Loucy (cell line): ENCODE data around the gene PREX1.

ENCODE experiments used
- H2AFZ ChIP-seq: fragments of 200-600 bp; sonication (generic); 2 replicates; pipeline ENCODE4 v1.6.0; 2016; ENCODE audit warnings: antibody characterized with exemption, mild to moderate bottlenecking, low read length, moderate library complexity
- H3F3A ChIP-seq: fragments of 200-600 bp; 2 replicates; pipeline ENCODE4 v1.6.0; 2016; ENCODE audit warnings: antibody characterized with exemption, low read depth, mild to moderate bottlenecking
- H3K27me3 ChIP-seq: fragments of 200-600 bp; sonication (generic); 2 replicates; pipeline ENCODE4 v1.6.1; 2014; ENCODE audit warnings: low read length, mild to moderate bottlenecking; ENCODE audit not compliant: insufficient read depth, poor library complexity, severe bottlenecking
- H3K36me3 ChIP-seq: fragments of 200-600 bp; sonication (generic); 2 replicates; pipeline ENCODE4 v1.6.1; 2016; ENCODE audit warnings: low read length; ENCODE audit not compliant: insufficient read depth
- H3K4me1 ChIP-seq: fragments of 200-600 bp; sonication (generic); 2 replicates; pipeline ENCODE4 v1.5.1; 2014; ENCODE audit warnings: low read length, mild to moderate bottlenecking; ENCODE audit not compliant: insufficient read depth, poor library complexity, severe bottlenecking
- H3K4me2 ChIP-seq: fragments of 200-600 bp; sonication (generic); 2 replicates; pipeline ENCODE4 v1.6.0; 2014; ENCODE audit warnings: antibody characterized with exemption, low read length, low read depth, mild to moderate bottlenecking; ENCODE audit not compliant: poor library complexity, severe bottlenecking
- H3K4me3 ChIP-seq: fragments of 200-600 bp; sonication (generic); 2 replicates; pipeline ENCODE4 v1.5.1; 2014; ENCODE audit warnings: low read length, mild to moderate bottlenecking, mixed read lengths; ENCODE audit not compliant: poor library complexity, severe bottlenecking
- H3K79me2 ChIP-seq: fragments of 200-600 bp; sonication (generic); 2 replicates; pipeline ENCODE4 v1.6.1; 2014; ENCODE audit warnings: low read length; ENCODE audit not compliant: insufficient read depth
- H3K9ac ChIP-seq: fragments of 200-600 bp; sonication (generic); 2 replicates; pipeline ENCODE4 v1.6.0; 2014; ENCODE audit warnings: mild to moderate bottlenecking, low read depth, low read length, moderate library complexity; ENCODE audit not compliant: poor library complexity, severe bottlenecking
- H3K9me2 ChIP-seq: fragments of 200-600 bp; sonication (generic); replicated peaks from 2 replicates; pipeline ENCODE4 v1.6.1; 2016; ENCODE audit warnings: low read depth, low read length, mixed read lengths
- H3K9me3 ChIP-seq: fragments of 200-600 bp; sonication (generic); 2 replicates; pipeline ENCODE4 v1.6.1; 2014; ENCODE audit warnings: mild to moderate bottlenecking, antibody characterized with exemption, low read length, low read depth; ENCODE audit not compliant: insufficient read depth
- H4K20me1 ChIP-seq: fragments of 200-600 bp; sonication (generic); 2 replicates; pipeline ENCODE4 v1.6.0; 2014; ENCODE audit warnings: antibody characterized with exemption, low read length, mild to moderate bottlenecking; ENCODE audit not compliant: insufficient read depth, poor library complexity, severe bottlenecking
- CTCF ChIP-seq: fragments of 200-600 bp; sonication (generic); conservative IDR thresholded peaks from 2 replicates; pipeline ENCODE4 v1.5.1; 2014; ENCODE audit warnings: mild to moderate bottlenecking, antibody characterized with exemption, low read length
- EZH2phosphoT487 ChIP-seq: fragments of 200-600 bp; IDR thresholded peaks from 2 replicates; pipeline ENCODE4 v1.6.1; 2018; ENCODE audit warnings: antibody characterized with exemption, mild to moderate bottlenecking, moderate library complexity, borderline replicate concordance

The PREX1 gene

GRCh38 chr20:48601798-48602197, 226.0 kb downstream of the PREX1 start:
- H4K20me1 ChIP-seq: no peaks in the 10 kb centered on the region
- no peak overlapping the region for H2AFZ ChIP-seq
- H3K9me2 ChIP-seq: no peaks in the 10 kb centered on the region
- H3K79me2 ChIP-seq: no peaks in the 10 kb centered on the region
- no peaks in the 10 kb centered on the region for H3F3A ChIP-seq
- TF ChIP-seq CTCF: no peak
- TF ChIP-seq EZH2phosphoT487: no peak
- H3K9me3 ChIP-seq: no peaks in the 10 kb centered on the region
- no peak overlapping the region for H3K4me2 ChIP-seq
- H3K36me3 ChIP-seq: no peaks in the 10 kb centered on the region
- no peaks in the 10 kb centered on the region for H3K4me1 ChIP-seq
- no peaks in the 10 kb centered on the region for H3K27me3 ChIP-seq
- H3K4me3 ChIP-seq: no peak overlapping the region
- H3K9ac ChIP-seq: no peak overlapping the region

GRCh38 chr20:48600470-48600945, 227.3 kb downstream of the PREX1 start:
- no peaks in the 10 kb centered on the region for H3K36me3 ChIP-seq
- H3K4me1 ChIP-seq: no peaks in the 10 kb centered on the region
- H3K9me3 ChIP-seq: no peaks in the 10 kb centered on the region
- no peak overlapping the region for H2AFZ ChIP-seq
- H3K4me2 ChIP-seq: no peak overlapping the region
- no peaks in the 10 kb centered on the region for H3K79me2 ChIP-seq
- H3K9me2 ChIP-seq: no peaks in the 10 kb centered on the region
- no peak for TF ChIP-seq EZH2phosphoT487
- TF ChIP-seq CTCF: no peak
- no peaks in the 10 kb centered on the region for H3K27me3 ChIP-seq
- no peak overlapping the region for H3K4me3 ChIP-seq
- no peak overlapping the region for H3K9ac ChIP-seq
- H4K20me1 ChIP-seq: no peaks in the 10 kb centered on the region
- H3F3A ChIP-seq: no peaks in the 10 kb centered on the region

DNA sequence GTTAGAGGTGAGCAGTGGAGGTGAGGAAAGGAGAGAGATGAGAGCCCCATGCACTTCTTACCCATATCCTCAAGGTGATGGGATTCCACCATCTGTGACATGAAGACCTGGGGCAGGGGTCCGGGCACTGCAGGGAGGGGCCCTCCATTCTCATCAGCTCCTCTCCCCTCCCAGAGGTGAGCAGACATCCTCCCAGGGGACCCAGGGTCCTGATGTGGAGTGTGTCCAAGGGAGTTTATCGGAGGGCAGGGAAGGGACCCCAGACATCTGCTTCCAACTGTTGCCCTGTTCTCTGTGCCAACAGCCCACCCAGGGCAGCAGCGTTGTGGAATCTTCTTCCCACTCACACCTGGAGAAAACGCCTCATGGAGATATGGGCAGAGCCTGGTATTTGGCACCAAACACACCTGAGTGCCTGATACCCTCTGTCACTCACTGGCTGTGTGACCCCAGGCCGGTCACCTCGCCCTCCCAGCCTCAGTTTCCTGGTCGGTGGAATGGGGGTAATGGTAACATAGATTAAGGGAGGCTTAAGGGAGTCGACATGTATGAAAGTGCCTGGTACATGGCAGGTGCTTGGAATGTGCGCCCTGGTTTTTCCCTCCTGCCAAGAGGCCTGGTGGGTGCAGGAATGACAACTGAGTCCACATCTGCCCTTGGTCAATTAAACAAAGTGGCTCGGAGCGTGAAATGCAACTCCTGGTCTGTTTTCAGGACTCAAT, 227.9 kb downstream of the PREX1 start:
- H3K4me1 ChIP-seq: no peaks in the 10 kb centered on the region
- no peaks in the 10 kb centered on the region for H3K79me2 ChIP-seq

More for the DNA sequence above, 227.9 kb downstream of the PREX1 start:
- Histone ChIP-seq H3K9me2 (no peaks in the 10 kb centered on the region), H3K9me3 (no peaks in the 10 kb centered on the region), H3K9ac (no peak overlapping the region), H4K20me1 (no peaks in the 10 kb centered on the region), H3K4me2 (no peak overlapping the region), H2AFZ (no peak overlapping the region), H3K36me3 (no peaks in the 10 kb centered on the region), H3K27me3 (no peaks in the 10 kb centered on the region), H3F3A (no peaks in the 10 kb centered on the region), H3K4me3 (no peak overlapping the region)
- TF ChIP-seq EZH2phosphoT487 (no peak), CTCF (no peak)
